Ovary (tissue), 3 donors: ENCODE measurements around the gene ANO1.

Experiments used
- POLR2A ChIP-seq: fragments of 450-650 bp; IDR thresholded peaks from one replicate; pipeline ENCODE4 v1.6.1; 2017; ENCODE audit warnings: antibody characterized with exemption, mild to moderate bottlenecking, moderate library complexity
- TF ChIP-seq, protein P1 (sequence below), 3 donors: fragments of 450-650 bp in 2 of 3; fragments of 200-600 bp in 1 of 3; IDR thresholded peaks; one replicate each; pipeline versions ENCODE4 v1.5.1 to v1.8.0; 2016 to 2022; ENCODE audit warnings: antibody characterized with exemption in 3 of 3, mild to moderate bottlenecking in 1 of 3
- donor health status: DM: no; HTN: no; CAD: no.

DNA sequence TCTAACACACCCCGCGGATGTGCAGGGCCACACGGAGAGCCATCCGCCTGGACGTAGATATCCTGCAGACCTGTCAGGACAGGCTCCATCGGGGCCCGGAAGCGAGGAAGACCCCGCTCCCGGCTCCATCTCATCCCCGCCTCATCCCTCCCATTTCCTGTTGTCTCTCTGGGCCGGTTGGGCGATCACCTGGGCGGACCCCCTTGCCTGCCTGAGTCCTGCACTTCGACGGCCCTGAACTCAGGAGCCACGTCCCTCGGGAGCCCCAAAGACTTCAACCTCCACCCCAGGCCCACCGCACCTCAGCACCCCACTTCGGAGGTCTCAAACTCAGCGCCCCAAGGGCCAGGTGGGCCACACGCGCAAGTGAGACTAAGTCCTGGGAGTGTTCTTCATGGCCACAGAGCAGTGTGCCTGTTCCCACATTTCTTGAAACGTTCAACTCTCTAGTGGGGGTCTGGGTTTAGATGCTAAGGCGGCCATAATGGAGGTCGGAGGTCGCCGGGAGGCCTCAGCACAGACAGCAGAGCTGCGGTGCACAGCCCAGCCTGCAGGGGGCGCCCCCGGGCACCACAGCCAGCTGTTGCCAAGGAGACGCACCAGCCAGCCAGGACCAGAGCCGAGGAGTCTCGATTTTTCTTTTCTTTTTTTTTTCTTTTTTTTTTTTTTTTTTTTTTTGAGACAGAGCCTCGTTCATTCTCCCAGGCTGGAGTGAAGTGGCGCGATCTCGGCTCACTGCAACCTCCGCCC lies 99.0 kb downstream of the ANO1 start:
- TF ChIP-seq, protein P1, sequence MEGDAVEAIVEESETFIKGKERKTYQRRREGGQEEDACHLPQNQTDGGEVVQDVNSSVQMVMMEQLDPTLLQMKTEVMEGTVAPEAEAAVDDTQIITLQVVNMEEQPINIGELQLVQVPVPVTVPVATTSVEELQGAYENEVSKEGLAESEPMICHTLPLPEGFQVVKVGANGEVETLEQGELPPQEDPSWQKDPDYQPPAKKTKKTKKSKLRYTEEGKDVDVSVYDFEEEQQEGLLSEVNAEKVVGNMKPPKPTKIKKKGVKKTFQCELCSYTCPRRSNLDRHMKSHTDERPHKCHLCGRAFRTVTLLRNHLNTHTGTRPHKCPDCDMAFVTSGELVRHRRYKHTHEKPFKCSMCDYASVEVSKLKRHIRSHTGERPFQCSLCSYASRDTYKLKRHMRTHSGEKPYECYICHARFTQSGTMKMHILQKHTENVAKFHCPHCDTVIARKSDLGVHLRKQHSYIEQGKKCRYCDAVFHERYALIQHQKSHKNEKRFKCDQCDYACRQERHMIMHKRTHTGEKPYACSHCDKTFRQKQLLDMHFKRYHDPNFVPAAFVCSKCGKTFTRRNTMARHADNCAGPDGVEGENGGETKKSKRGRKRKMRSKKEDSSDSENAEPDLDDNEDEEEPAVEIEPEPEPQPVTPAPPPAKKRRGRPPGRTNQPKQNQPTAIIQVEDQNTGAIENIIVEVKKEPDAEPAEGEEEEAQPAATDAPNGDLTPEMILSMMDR (IDR thresholded peaks at IDR 0.05) = no peak
- no peak for TF ChIP-seq POLR2A
